MM.1S (cell line): ENCODE results near the gene LRRC66.

Experiments used
- DNase-seq: peaks from one replicate; pipeline ENCODE4 v3.0.0-alpha.2; 2015
- H2AFZ ChIP-seq: fragments of 300-600 bp; sonication (generic); 2 replicates; pipeline ENCODE4 v1.6.0; 2016; ENCODE audit warnings: antibody characterized with exemption, low read length
- H3F3A ChIP-seq: fragments of 300-600 bp; sonication (generic); 2 replicates; pipeline ENCODE4 v1.6.1; 2016; ENCODE audit warnings: mild to moderate bottlenecking, antibody characterized with exemption, low read length, moderate library complexity, mixed read lengths; ENCODE audit not compliant: insufficient read depth
- H3K27ac ChIP-seq: fragments of 300-600 bp; sonication (generic); 2 replicates; pipeline ENCODE4 v1.5.1; 2016; ENCODE audit warnings: mild to moderate bottlenecking, low read length
- H3K27me3 ChIP-seq: fragments of 300-600 bp; sonication (generic); replicated peaks from 2 replicates; pipeline ENCODE4 v1.6.0; 2016; ENCODE audit warnings: low read length; ENCODE audit not compliant: insufficient read depth
- H3K36me3 ChIP-seq: fragments of 300-600 bp; sonication (generic); replicated peaks from 2 replicates; pipeline ENCODE4 v1.6.1; 2016; ENCODE audit warnings: mild to moderate bottlenecking, low read length, mixed read lengths; ENCODE audit not compliant: insufficient read depth
- H3K4me1 ChIP-seq: fragments of 300-600 bp; sonication (generic); 2 replicates; pipeline ENCODE4 v1.6.1; 2016; ENCODE audit warnings: low read length, mixed read lengths
- H3K4me2 ChIP-seq: fragments of 300-600 bp; sonication (generic); 2 replicates; pipeline ENCODE4 v1.6.0; 2016; ENCODE audit warnings: low read depth, low read length
- H3K4me3 ChIP-seq: fragments of 300-600 bp; sonication (generic); 2 replicates; pipeline ENCODE4 v1.5.1; 2016; ENCODE audit warnings: low read length, mixed read lengths
- H3K79me2 ChIP-seq: fragments of 300-600 bp; sonication (generic); 2 replicates; pipeline ENCODE4 v1.6.1; 2016; ENCODE audit warnings: mixed run types, low read length, mixed read lengths
- H3K9ac ChIP-seq: fragments of 300-600 bp; sonication (generic); 2 replicates; pipeline ENCODE4 v1.6.1; 2016; ENCODE audit warnings: low read length, mixed read lengths
- H3K9me2 ChIP-seq: fragments of 300-600 bp; sonication (generic); replicated peaks from 2 replicates; pipeline ENCODE4 v1.6.1; 2016; ENCODE audit warnings: mild to moderate bottlenecking, low read length, mixed read lengths; ENCODE audit not compliant: insufficient read depth
- H3K9me3 ChIP-seq: fragments of 300-600 bp; sonication (generic); replicated peaks from 2 replicates; pipeline ENCODE4 v1.6.1; 2016; ENCODE audit warnings: mild to moderate bottlenecking, low read length, mixed read lengths; ENCODE audit not compliant: insufficient read depth
- H4K20me1 ChIP-seq: fragments of 300-600 bp; sonication (generic); 2 replicates; pipeline ENCODE4 v1.6.1; 2016; ENCODE audit warnings: mild to moderate bottlenecking, low read length, moderate library complexity, mixed read lengths; ENCODE audit not compliant: insufficient read depth
- CTCF ChIP-seq: fragments of 300-600 bp; sonication (generic); IDR thresholded peaks from 2 replicates; pipeline ENCODE4 v1.5.1; 2016; ENCODE audit warnings: antibody characterized with exemption, low read length, mixed read lengths
- EZH2 ChIP-seq: fragments of 300-600 bp; sonication (generic); optimal IDR thresholded peaks from 2 replicates; pipeline ENCODE3; 2017; ENCODE audit warnings: low read depth, mild to moderate bottlenecking, antibody characterized with exemption, low read length, mixed read lengths
- EZH2phosphoT487 ChIP-seq: fragments of 300-600 bp; sonication (generic); IDR thresholded peaks from 2 replicates; pipeline ENCODE4 v1.6.1; 2018; ENCODE audit warnings: antibody characterized with exemption, low read length

Gene LRRC66

GRCh38 chr4:52005604-52006273 lies 14.4 kb downstream of the LRRC66 start:
- Histone ChIP-seq H3K9ac (no peak overlapping the region), H3F3A (no peaks in the 10 kb centered on the region), H3K4me2 (no peak overlapping the region), H2AFZ (no peak overlapping the region), H3K36me3 (no peaks in the 10 kb centered on the region), H3K27ac (no peak overlapping the region), H3K9me2 (no peaks in the 10 kb centered on the region), H3K4me1 (no peaks in the 10 kb centered on the region), H3K79me2 (no peaks in the 10 kb centered on the region), H3K9me3 (no peaks in the 10 kb centered on the region), H3K4me3 (no peak overlapping the region), H3K27me3 (no peaks in the 10 kb centered on the region), H4K20me1 (no peaks in the 10 kb centered on the region)
- TF ChIP-seq EZH2 (no peak), CTCF (no peak), EZH2phosphoT487 (no peak)
- no peak for DNase-seq

DNA sequence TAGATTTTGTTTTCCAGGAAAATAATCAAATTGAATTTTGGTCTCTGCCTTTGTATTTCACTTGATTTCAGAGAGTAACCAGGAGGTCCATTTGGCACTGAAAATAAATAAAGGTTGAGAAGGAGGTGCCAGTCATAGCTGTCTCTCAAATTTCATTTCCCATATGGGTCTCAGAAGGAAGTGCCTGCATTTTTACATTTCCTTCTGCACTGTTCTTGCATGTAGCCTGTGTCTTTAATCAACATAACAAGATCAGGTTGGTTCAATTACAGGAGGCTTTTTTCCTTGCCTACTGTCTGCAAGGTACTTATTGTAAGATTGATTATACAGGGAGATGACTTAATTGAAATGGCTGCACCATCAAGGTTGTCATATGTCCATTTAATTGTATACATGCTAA lies 15.7 kb downstream of the LRRC66 start:
- Histone ChIP-seq H3K4me2 (no peak overlapping the region), H3K79me2 (no peaks in the 10 kb centered on the region)

GRCh38 chr4:52001616-52002015 lies 18.5 kb downstream of the LRRC66 start:
- DNase-seq = no peak
- Histone ChIP-seq H3K27ac (no peak overlapping the region), H3F3A (no peaks in the 10 kb centered on the region)

More for the DNA sequence above, 15.7 kb downstream of the LRRC66 start:
- Histone ChIP-seq H4K20me1 (no peaks in the 10 kb centered on the region), H3K9ac (no peak overlapping the region), H3K27ac (no peak overlapping the region), H3K4me3 (no peak overlapping the region), H3K9me2 (no peaks in the 10 kb centered on the region), H2AFZ (no peak overlapping the region), H3K27me3 (no peaks in the 10 kb centered on the region), H3F3A (no peaks in the 10 kb centered on the region), H3K36me3 (no peaks in the 10 kb centered on the region), H3K4me1 (no peaks in the 10 kb centered on the region), H3K9me3 (no peaks in the 10 kb centered on the region)
- DNase-seq = no peak
- TF ChIP-seq EZH2phosphoT487 (no peak), EZH2 (no peak), CTCF (no peak)

More at GRCh38 chr4:52001616-52002015, 18.5 kb downstream of the LRRC66 start:
- Histone ChIP-seq H3K36me3 (no peaks in the 10 kb centered on the region), H3K27me3 (no peaks in the 10 kb centered on the region), H3K9me3 (no peaks in the 10 kb centered on the region), H3K9ac (no peak overlapping the region), H3K4me2 (no peak overlapping the region), H3K4me3 (no peak overlapping the region), H4K20me1 (no peaks in the 10 kb centered on the region), H3K79me2 (no peaks in the 10 kb centered on the region), H2AFZ (no peak overlapping the region), H3K4me1 (no peaks in the 10 kb centered on the region), H3K9me2 (no peaks in the 10 kb centered on the region)
- TF ChIP-seq CTCF (no peak), EZH2 (no peak), EZH2phosphoT487 (no peak)
